Measurements from ENCODE around the gene DNAH8.

DNAH8 gene

GRCh38 chr6:39076623-39077535 is 361.8 kb downstream of the DNAH8 start:
- no peak overlapping the region for H3K4me3 ChIP-seq (ENCODE audit: low read depth, low read length)

GRCh38 chr6:39077882-39078594 is 362.9 kb downstream of the DNAH8 start:
- no peaks in the 10 kb centered on the region for H3K36me3 ChIP-seq (ENCODE audit: control insufficient read depth, insufficient read depth, low read length)
- H3K9me3 ChIP-seq (ENCODE audit: control insufficient read depth, insufficient read depth, low read length) = no peaks in the 10 kb centered on the region
- H3K9ac ChIP-seq (ENCODE audit: low read depth, low read length) = no peak overlapping the region
- peaks cover 7% of the 10 kb centered on the region for H3K4me1 ChIP-seq (ENCODE audit: control insufficient read depth, insufficient read depth, low read length)
- no peaks in the 10 kb centered on the region for H3K27me3 ChIP-seq (ENCODE audit: control insufficient read depth, insufficient read depth, low read length)
- H3K27ac ChIP-seq (ENCODE audit: low read depth, low read length) = no peak overlapping the region
- H3K4me3 ChIP-seq (ENCODE audit: low read depth, low read length) = no peak overlapping the region

More at GRCh38 chr6:39076623-39077535, 361.8 kb downstream of the DNAH8 start:
- H3K9ac ChIP-seq (ENCODE audit: low read depth, low read length) = no peak overlapping the region
- no peaks in the 10 kb centered on the region for H3K9me3 ChIP-seq (ENCODE audit: control insufficient read depth, insufficient read depth, low read length)
- no peak overlapping the region for H3K27ac ChIP-seq (ENCODE audit: low read depth, low read length)
- no peaks in the 10 kb centered on the region for H3K27me3 ChIP-seq (ENCODE audit: control insufficient read depth, insufficient read depth, low read length)
- peaks cover 10% of the 10 kb centered on the region for H3K4me1 ChIP-seq (ENCODE audit: control insufficient read depth, insufficient read depth, low read length)
- no peaks in the 10 kb centered on the region for H3K36me3 ChIP-seq (ENCODE audit: control insufficient read depth, insufficient read depth, low read length)

- H3K9ac ChIP-seq (ENCODE audit: low read depth, low read length) = no peak overlapping the region
- no peak overlapping the region for H3K27ac ChIP-seq (ENCODE audit: low read depth, low read length)
- no peak overlapping the region for H3K4me3 ChIP-seq (ENCODE audit: low read depth, low read length)
- H3K27me3 ChIP-seq (ENCODE audit: control insufficient read depth, insufficient read depth, low read length) = no peaks in the 10 kb centered on the region
- no peaks in the 10 kb centered on the region for H3K36me3 ChIP-seq (ENCODE audit: control insufficient read depth, insufficient read depth, low read length)
- peaks cover 7% of the 10 kb centered on the region for H3K4me1 ChIP-seq (ENCODE audit: control insufficient read depth, insufficient read depth, low read length)
- no peaks in the 10 kb centered on the region for H3K9me3 ChIP-seq (ENCODE audit: control insufficient read depth, insufficient read depth, low read length)
Observed at GRCh38 chr6:39078695-39079094, 363.6 kb downstream of the DNAH8 start.

- Histone ChIP-seq H3K36me3 (ENCODE audit: control insufficient read depth, insufficient read depth, low read length) (no peaks in the 10 kb centered on the region), H3K4me3 (ENCODE audit: low read depth, low read length) (no peak overlapping the region), H3K9ac (ENCODE audit: low read depth, low read length) (no peak overlapping the region), H3K27me3 (ENCODE audit: control insufficient read depth, insufficient read depth, low read length) (no peaks in the 10 kb centered on the region), H3K4me1 (ENCODE audit: control insufficient read depth, insufficient read depth, low read length) (peaks cover 7% of the 10 kb centered on the region), H3K27ac (ENCODE audit: low read depth, low read length) (no peak overlapping the region), H3K9me3 (ENCODE audit: control insufficient read depth, insufficient read depth, low read length) (no peaks in the 10 kb centered on the region)
Observed at GRCh38 chr6:39079197-39080125, 364.4 kb downstream of the DNAH8 start.
